H1 (cell line): ENCODE measurements around the gene TRAF3IP1.

Source experiments
- CREB1 ChIP-seq: IDR thresholded peaks from 2 replicates; pipeline ENCODE4 v1.6.1; 2012; ENCODE audit warnings: inconsistent platforms
- CTBP2 ChIP-seq: IDR thresholded peaks from 2 replicates; pipeline ENCODE4 v1.7.0; 2011; ENCODE audit warnings: borderline replicate concordance, mild to moderate bottlenecking, moderate library complexity, mixed read lengths, low read length; ENCODE audit not compliant: insufficient read depth, insufficient read length
- EP300 ChIP-seq, 2 experiments: IDR thresholded peaks; 1 replicate in 1 of 2; 2 replicates in 1 of 2; pipeline ENCODE4 v1.6.1; 2011 to 2012; ENCODE audit warnings: low read depth in 2 of 2, low read length in 2 of 2, mild to moderate bottlenecking in 2 of 2, borderline replicate concordance in 1 of 2, inconsistent platforms in 1 of 2, moderate library complexity in 1 of 2
- EZH2 ChIP-seq: fragments of 200-600 bp; sonication (generic); IDR thresholded peaks from 2 replicates; pipeline ENCODE4 v1.7.1; 2012; ENCODE audit warnings: low read depth, mild to moderate bottlenecking, moderate library complexity, low read length, inconsistent platforms; ENCODE audit not compliant: severe bottlenecking
- FOSL1 ChIP-seq: IDR thresholded peaks from 2 replicates; pipeline ENCODE4 v1.6.1; 2011; ENCODE audit warnings: mild to moderate bottlenecking, low read depth, low read length, moderate library complexity; ENCODE audit not compliant: insufficient read depth
- GABPA ChIP-seq: IDR thresholded peaks from 2 replicates; pipeline ENCODE4 v1.6.1; 2011; ENCODE audit warnings: mild to moderate bottlenecking, low read length, moderate library complexity, borderline replicate concordance; ENCODE audit not compliant: insufficient read depth
- HDAC2 ChIP-seq, 2 experiments: fragments of 300-600 bp in 1 of 2; sonication (generic) in 1 of 2; IDR thresholded peaks; 2 replicates each; pipeline ENCODE4 v1.6.1; 2011 to 2012; ENCODE audit warnings: low read depth in 2 of 2, low read length in 2 of 2, mild to moderate bottlenecking in 2 of 2, moderate library complexity in 2 of 2, borderline replicate concordance in 1 of 2, inconsistent platforms in 1 of 2
- POLR2A ChIP-seq, 2 experiments: IDR thresholded peaks; 1 replicate in 1 of 2; 2 replicates in 1 of 2; pipeline ENCODE4 v1.6.1; 2011; ENCODE audit warnings: low read depth in 2 of 2, low read length in 2 of 2, mild to moderate bottlenecking in 2 of 2; ENCODE audit errors: control extremely low read depth in 1 of 2
- POLR2AphosphoS5 ChIP-seq: IDR thresholded peaks from 2 replicates; pipeline ENCODE4 v1.6.1; 2011; ENCODE audit warnings: low read depth, low read length
- TEAD4 ChIP-seq: IDR thresholded peaks from 2 replicates; pipeline ENCODE4 v1.6.1; 2012; ENCODE audit warnings: low read depth, low read length, inconsistent platforms, mixed read lengths
- YY1 ChIP-seq: IDR thresholded peaks from 2 replicates; pipeline ENCODE4 v1.6.1; 2011; ENCODE audit warnings: low read depth, mild to moderate bottlenecking, low read length
- TF ChIP-seq, protein P1 (sequence below), 3 experiments: IDR thresholded peaks; 1 replicate in 2 of 3; 2 replicates in 1 of 3; pipeline versions ENCODE4 v1.5.1 to v1.6.1; 2011; ENCODE audit warnings: low read length in 3 of 3, mild to moderate bottlenecking in 3 of 3, inconsistent platforms in 2 of 3, low read depth in 1 of 3, moderate library complexity in 1 of 3; ENCODE audit not compliant: insufficient read depth in 1 of 3; ENCODE audit errors: control extremely low read depth in 1 of 3
- TF ChIP-seq, protein P2 (sequence below): IDR thresholded peaks from 2 replicates; pipeline ENCODE4 v1.6.1; 2012; ENCODE audit warnings: inconsistent platforms

DNA sequence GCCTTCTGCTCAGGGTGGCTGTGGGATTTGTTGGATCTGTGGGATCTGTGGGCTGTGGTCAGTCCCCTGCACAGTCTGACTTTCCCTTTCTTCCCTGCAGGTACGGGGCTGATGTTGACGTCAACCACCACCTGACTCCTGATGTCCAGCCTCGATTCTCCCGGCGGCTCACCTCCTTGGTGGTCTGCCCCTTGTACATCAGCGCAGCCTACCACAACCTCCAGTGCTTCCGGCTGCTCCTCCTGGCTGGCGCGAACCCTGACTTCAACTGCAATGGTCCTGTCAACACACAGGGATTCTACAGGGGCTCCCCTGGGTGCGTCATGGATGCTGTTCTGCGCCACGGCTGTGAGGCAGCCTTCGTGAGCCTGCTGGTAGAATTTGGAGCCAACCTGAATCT lies 123.9 kb downstream of the TRAF3IP1 start:
- TF ChIP-seq, protein P1, sequence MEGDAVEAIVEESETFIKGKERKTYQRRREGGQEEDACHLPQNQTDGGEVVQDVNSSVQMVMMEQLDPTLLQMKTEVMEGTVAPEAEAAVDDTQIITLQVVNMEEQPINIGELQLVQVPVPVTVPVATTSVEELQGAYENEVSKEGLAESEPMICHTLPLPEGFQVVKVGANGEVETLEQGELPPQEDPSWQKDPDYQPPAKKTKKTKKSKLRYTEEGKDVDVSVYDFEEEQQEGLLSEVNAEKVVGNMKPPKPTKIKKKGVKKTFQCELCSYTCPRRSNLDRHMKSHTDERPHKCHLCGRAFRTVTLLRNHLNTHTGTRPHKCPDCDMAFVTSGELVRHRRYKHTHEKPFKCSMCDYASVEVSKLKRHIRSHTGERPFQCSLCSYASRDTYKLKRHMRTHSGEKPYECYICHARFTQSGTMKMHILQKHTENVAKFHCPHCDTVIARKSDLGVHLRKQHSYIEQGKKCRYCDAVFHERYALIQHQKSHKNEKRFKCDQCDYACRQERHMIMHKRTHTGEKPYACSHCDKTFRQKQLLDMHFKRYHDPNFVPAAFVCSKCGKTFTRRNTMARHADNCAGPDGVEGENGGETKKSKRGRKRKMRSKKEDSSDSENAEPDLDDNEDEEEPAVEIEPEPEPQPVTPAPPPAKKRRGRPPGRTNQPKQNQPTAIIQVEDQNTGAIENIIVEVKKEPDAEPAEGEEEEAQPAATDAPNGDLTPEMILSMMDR (IDR thresholded peaks at IDR 0.05; ENCODE audit: control extremely low read depth in 1 of 3, insufficient read depth in 1 of 3, low read depth in 1 of 3, low read length in 3 of 3): no peak
- TF ChIP-seq EZH2: no peak
- TF ChIP-seq POLR2AphosphoS5: no peak
- TF ChIP-seq POLR2A (IDR thresholded peaks at IDR 0.05; ENCODE audit: control extremely low read depth in 1 of 2, low read depth in 2 of 2, low read length in 2 of 2): no peak
- TF ChIP-seq HDAC2 (IDR thresholded peaks at IDR 0.05; ENCODE audit: borderline replicate concordance in 1 of 2, low read depth in 2 of 2, low read length in 2 of 2): no peak
- TF ChIP-seq CTBP2: no peak
- TF ChIP-seq GABPA: no peak
- no peak for TF ChIP-seq YY1
- no peak for TF ChIP-seq EP300 (IDR thresholded peaks at IDR 0.05; ENCODE audit: borderline replicate concordance in 1 of 2, low read depth in 2 of 2, low read length in 2 of 2)
- TF ChIP-seq CREB1: no peak
- no peak for TF ChIP-seq TEAD4
- TF ChIP-seq FOSL1: no peak
- TF ChIP-seq, protein P2, sequence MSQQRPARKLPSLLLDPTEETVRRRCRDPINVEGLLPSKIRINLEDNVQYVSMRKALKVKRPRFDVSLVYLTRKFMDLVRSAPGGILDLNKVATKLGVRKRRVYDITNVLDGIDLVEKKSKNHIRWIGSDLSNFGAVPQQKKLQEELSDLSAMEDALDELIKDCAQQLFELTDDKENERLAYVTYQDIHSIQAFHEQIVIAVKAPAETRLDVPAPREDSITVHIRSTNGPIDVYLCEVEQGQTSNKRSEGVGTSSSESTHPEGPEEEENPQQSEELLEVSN: no peak
